H1 (cell line): ENCODE data around the gene SLC27A2. TPM values are rescaled to one million over a fixed set of nuclear protein-coding genes. Genes with fewer than 3 reads are reported as not detected.

Source experiments
- CREB1 ChIP-seq: IDR thresholded peaks from 2 replicates; pipeline ENCODE4 v1.6.1; 2012; ENCODE audit warnings: inconsistent platforms
- GABPA ChIP-seq: IDR thresholded peaks from 2 replicates; pipeline ENCODE4 v1.6.1; 2011; ENCODE audit warnings: mild to moderate bottlenecking, low read length, moderate library complexity, borderline replicate concordance; ENCODE audit not compliant: insufficient read depth
- RBBP5 ChIP-seq: IDR thresholded peaks from 2 replicates; pipeline ENCODE4 v1.7.1; 2012; ENCODE audit warnings: low read depth, mild to moderate bottlenecking, inconsistent platforms, low read length, moderate library complexity, borderline replicate concordance
- RFX5 ChIP-seq: IDR thresholded peaks from 2 replicates; pipeline ENCODE4 v1.6.1; 2011; ENCODE audit warnings: low read depth, low read length, improper control_type of control experiment, borderline replicate concordance
- polyA plus RNA-seq, 7 experiments: library from polyadenylated mRNA; depleted of rRNA in 3 of 7; stranded (reverse) in 5 of 7; unstranded in 2 of 7; fragments of >200 nt in 5 of 7; fragments of 200-250 nt in 2 of 7; gene quantifications; 1 replicate in 5 of 7; 2 replicates in 1 of 7; 4 replicates in 1 of 7; pipeline versions ENCODE4 v1.2.1 to v1.2.3, GENCODE V29; 2011 to 2013; ENCODE audit warnings: missing spikeins in 2 of 7, mixed read lengths in 2 of 7
- total RNA-seq: library from RNA; stranded (reverse); fragmentation: NEBNext Ultra II Directional; extraction: Animal tissue kit (Norgen Biotek cat#: 25700); gene quantifications from 2 replicates; pipeline ENCODE4 v1.2.1, GENCODE V29; 2021
- TF ChIP-seq, protein P1 (sequence below): IDR thresholded peaks from 2 replicates; pipeline ENCODE4 v1.6.1; 2012; ENCODE audit warnings: low read length, inconsistent platforms

Gene SLC27A2
- total and polyA plus RNA-seq, 2 of the 8 experiments (the other 6 are each of a cell fraction or from before 2014, with no cell fraction given): 5.6 to 5.8 TPM

DNA sequence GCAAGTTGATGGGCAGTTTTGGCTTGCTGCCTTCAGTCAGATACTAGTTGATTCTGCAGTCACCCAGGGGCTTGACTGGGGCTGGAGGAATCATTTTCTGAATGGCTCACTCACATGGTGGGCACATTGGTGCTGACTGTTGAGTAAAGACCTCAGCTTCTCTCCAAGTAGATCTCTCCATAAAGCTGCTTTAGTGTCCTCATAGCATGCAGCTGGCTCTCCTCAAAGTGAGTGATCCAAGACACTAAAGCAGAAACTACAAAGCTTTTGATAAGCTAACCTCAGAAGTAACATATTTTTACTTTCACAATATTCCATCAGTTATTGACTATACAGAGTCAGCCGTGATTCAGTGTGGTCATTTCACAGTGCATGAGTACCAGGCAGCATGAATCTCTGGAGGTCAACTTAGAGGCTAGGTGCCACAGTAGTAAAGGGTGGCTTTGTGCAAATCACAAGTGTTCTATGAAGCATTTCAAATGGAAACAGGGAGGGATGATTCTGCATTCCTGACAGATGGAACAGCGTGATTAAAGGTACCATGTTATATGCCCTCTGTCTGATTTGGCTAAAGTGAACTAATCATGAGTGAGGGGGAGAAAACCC, 38.6 kb upstream of the SLC27A2 start (continued):
- TF ChIP-seq, protein P1, sequence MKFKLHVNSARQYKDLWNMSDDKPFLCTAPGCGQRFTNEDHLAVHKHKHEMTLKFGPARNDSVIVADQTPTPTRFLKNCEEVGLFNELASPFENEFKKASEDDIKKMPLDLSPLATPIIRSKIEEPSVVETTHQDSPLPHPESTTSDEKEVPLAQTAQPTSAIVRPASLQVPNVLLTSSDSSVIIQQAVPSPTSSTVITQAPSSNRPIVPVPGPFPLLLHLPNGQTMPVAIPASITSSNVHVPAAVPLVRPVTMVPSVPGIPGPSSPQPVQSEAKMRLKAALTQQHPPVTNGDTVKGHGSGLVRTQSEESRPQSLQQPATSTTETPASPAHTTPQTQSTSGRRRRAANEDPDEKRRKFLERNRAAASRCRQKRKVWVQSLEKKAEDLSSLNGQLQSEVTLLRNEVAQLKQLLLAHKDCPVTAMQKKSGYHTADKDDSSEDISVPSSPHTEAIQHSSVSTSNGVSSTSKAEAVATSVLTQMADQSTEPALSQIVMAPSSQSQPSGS: no peak
- TF ChIP-seq CREB1: no peak
- no peak for TF ChIP-seq GABPA
- TF ChIP-seq RFX5: no peak
- no peak for TF ChIP-seq RBBP5
